Right cardiac atrium (tissue), 5 donors: ENCODE results near the gene KIF18A. TPM values are rescaled to one million over a fixed set of nuclear protein-coding genes. Genes with fewer than 3 reads are reported as not detected.
"Not testable (repeated sequence)": the region's sequence is repeated elsewhere in the genome, so short reads cannot be mapped to it uniquely, and the experiment has no call there.

ENCODE experiments used
- ATAC-seq, 2 donors: fragments of 200-7000 bp; cut with Tn5 transposase; one replicate each; pipeline versions ENCODE4 v1.8.0 to v1.9.1; 2020; ENCODE audit warnings: moderate library complexity in 2 of 2, mild to moderate bottlenecking in 1 of 2
- DNase-seq, 3 donors: peaks; one replicate each; pipeline ENCODE4 v3.0.0-alpha.2; 2020
- H3K27ac ChIP-seq: one replicate; pipeline ENCODE4 v1.5.1; 2013; ENCODE audit warnings: mild to moderate bottlenecking, low read length, control low read depth, moderate library complexity
- H3K27me3 ChIP-seq: one replicate; pipeline ENCODE4 v1.6.1; 2013; ENCODE audit not compliant: control insufficient read depth, insufficient read depth
- H3K4me1 ChIP-seq: one replicate; pipeline ENCODE4 v1.6.1; 2013; ENCODE audit warnings: low read length; ENCODE audit not compliant: control insufficient read depth, insufficient read depth
- H3K4me3 ChIP-seq: one replicate; pipeline ENCODE4 v1.5.1; 2013; ENCODE audit warnings: low read length, control low read depth
- H3K9me3 ChIP-seq: one replicate; pipeline ENCODE4 v1.6.1; 2013; ENCODE audit warnings: low read length; ENCODE audit not compliant: control insufficient read depth
- WGBS: extraction: QIAGEN DNeasy Blood & Tissue Kit; methylation state at CpG from one replicate; pipeline ENCODE4 v1.1.7; 2013; 5-methylcytosine and 5-hydroxymethylcytosine counted together
- intact Hi-C, 4 donors: fragments of 100-400 bp; cut with DNase I; formaldehyde crosslinking; loops; one replicate each; pipeline versions ENCODE4 v1.11.0 to v1.14.0; 2022 to 2023
- polyA plus RNA-seq: library from polyadenylated mRNA; stranded (reverse); fragments of 200-250 nt; gene quantifications from one replicate; pipeline ENCODE4 v1.2.3, GENCODE V29; 2013
- total RNA-seq, 4 donors: library from RNA; stranded (reverse); fragmentation: NEBNext Ultra II Directional; extraction: Animal tissue kit (Norgen Biotek cat#: 25700); gene quantifications; one replicate each; pipeline ENCODE4 v1.2.1, GENCODE V29; 2021
- donor health status: healthy with polysubstance abuse.
- donor health status: DM: no; HTN: yes; CAD: no.
- donor health status: DM: no; HTN: no; CAD: no.
- donor health status: DM: no; HTN: yes; CAD: no; lungs with severe emphysema.
- donor health status: DM: yes; HTN: yes; CAD: no.

Gene KIF18A
- total and polyA plus RNA-seq, 5 donors, result 0.07 to 0.32 (median 0.17) TPM

- WGBS, result 94% methylated on average over 3 of the region's 3 CpGs
- ATAC-seq, H3K4me1 ChIP-seq, H3K27ac ChIP-seq, DNase-seq, intact Hi-C loops, H3K27me3 ChIP-seq, H3K4me3 ChIP-seq, H3K9me3 ChIP-seq: not testable (repeated sequence)
These were observed 20.3 kb downstream of the KIF18A start for GRCh38 chr11:28087693-28088092.

GRCh38 chr11:28087192-28087591 lies 20.8 kb downstream of the KIF18A start:
- 96% methylated on average over 1 of the region's 1 CpG for WGBS
- H3K4me3 ChIP-seq, H3K27ac ChIP-seq, H3K9me3 ChIP-seq, H3K27me3 ChIP-seq, H3K4me1 ChIP-seq, intact Hi-C loops, DNase-seq, ATAC-seq: not testable (repeated sequence)

GRCh38 chr11:28086569-28086968 lies 21.4 kb downstream of the KIF18A start:
- DNase-seq, result no peak
- H3K4me1 ChIP-seq, result no peaks in the 10 kb centered on the region
- H3K9me3 ChIP-seq, result no peaks in the 10 kb centered on the region
- H3K4me3 ChIP-seq, result no peak overlapping the region
- ATAC-seq, result no peak
- WGBS, result 87% methylated on average over 1 of the region's 1 CpG
- H3K27ac ChIP-seq, result no peak overlapping the region
- intact Hi-C loops, result no loop called here
- H3K27me3 ChIP-seq, result no peaks in the 10 kb centered on the region

- Histone ChIP-seq H3K27me3 (no peaks in the 10 kb centered on the region), H3K27ac (no peak overlapping the region), H3K4me3 (no peak overlapping the region), H3K4me1 (no peaks in the 10 kb centered on the region), H3K9me3 (no peaks in the 10 kb centered on the region)
- intact Hi-C loops, result no loop called here
- DNase-seq (no peak), ATAC-seq (no peak)
- 99% methylated on average over 1 of the region's 1 CpG for WGBS
These were observed 24.8 kb downstream of the KIF18A start for GRCh38 chr11:28083118-28083517.

- Histone ChIP-seq H3K27me3 (no peaks in the 10 kb centered on the region), H3K4me1 (no peaks in the 10 kb centered on the region), H3K27ac (no peak overlapping the region), H3K9me3 (no peaks in the 10 kb centered on the region), H3K4me3 (no peak overlapping the region)
- intact Hi-C loops, result no loop called here
- DNase-seq, result no peak
- WGBS, result 90% methylated on average over 3 of the region's 3 CpGs
- no peak for ATAC-seq
These were observed 30.4 kb downstream of the KIF18A start for GRCh38 chr11:28077521-28077920.

GRCh38 chr11:28072321-28072720 lies 35.6 kb downstream of the KIF18A start:
- H3K27me3 ChIP-seq, result no peaks in the 10 kb centered on the region
- 30% methylated on average over 2 of the region's 2 CpGs for WGBS
- no peaks in the 10 kb centered on the region for H3K4me1 ChIP-seq
- no peak overlapping the region for H3K27ac ChIP-seq
- no peak for ATAC-seq
- no peak overlapping the region for H3K4me3 ChIP-seq
- no peak for DNase-seq
- intact Hi-C loops, result no loop called here
- H3K9me3 ChIP-seq, result no peaks in the 10 kb centered on the region

GRCh38 chr11:28071305-28071704 lies 36.7 kb downstream of the KIF18A start:
- Histone ChIP-seq H3K27me3 (no peaks in the 10 kb centered on the region), H3K4me3 (no peak overlapping the region), H3K4me1 (no peaks in the 10 kb centered on the region), H3K27ac (no peak overlapping the region), H3K9me3 (no peaks in the 10 kb centered on the region)
- ATAC-seq (no peak), DNase-seq (no peak)
- 95% methylated on average over 1 of the region's 1 CpG for WGBS
- intact Hi-C loops, result no loop called here

GRCh38 chr11:28058333-28058732 lies 49.6 kb downstream of the KIF18A start:
- no peak overlapping the region for H3K4me3 ChIP-seq
- H3K9me3 ChIP-seq, result no peaks in the 10 kb centered on the region
- intact Hi-C loops, result no loop called here
- H3K4me1 ChIP-seq, result no peaks in the 10 kb centered on the region
- H3K27me3 ChIP-seq, result no peaks in the 10 kb centered on the region
- no peak overlapping the region for H3K27ac ChIP-seq
- ATAC-seq, result no peak
- no peak for DNase-seq

- H3K27me3 ChIP-seq, result no peaks in the 10 kb centered on the region
- H3K27ac ChIP-seq, result no peak overlapping the region
- no peaks in the 10 kb centered on the region for H3K9me3 ChIP-seq
- DNase-seq (no peak), ATAC-seq (no peak)
- H3K4me1 ChIP-seq, result no peaks in the 10 kb centered on the region
- 97% methylated on average over 2 of the region's 2 CpGs for whole genome bisulfite sequencing
- H3K4me3 ChIP-seq, result no peak overlapping the region
- intact Hi-C loops, result no loop called here
These were observed 53.1 kb downstream of the KIF18A start for GRCh38 chr11:28054821-28055220.

GRCh38 chr11:28049338-28050216 lies 58.4 kb downstream of the KIF18A start:
- no peaks in the 10 kb centered on the region for H3K27me3 ChIP-seq
- no peak overlapping the region for H3K27ac ChIP-seq
- no peak for DNase-seq
- 75% methylated on average over 5 of the region's 5 CpGs for WGBS
- H3K4me1 ChIP-seq, result no peaks in the 10 kb centered on the region
- H3K9me3 ChIP-seq, result no peaks in the 10 kb centered on the region
- ATAC-seq, result no peak
- no peak overlapping the region for H3K4me3 ChIP-seq
- intact Hi-C loops, result no loop called here

GRCh38 chr11:28048812-28049211 lies 59.1 kb downstream of the KIF18A start:
- Histone ChIP-seq H3K4me1 (no peaks in the 10 kb centered on the region), H3K27me3 (no peaks in the 10 kb centered on the region), H3K4me3 (no peak overlapping the region), H3K27ac (no peak overlapping the region), H3K9me3 (no peaks in the 10 kb centered on the region)
- no peak for ATAC-seq
- intact Hi-C loops, result no loop called here
- DNase-seq, result no peak
